HG02840 (cell line): Measurements from ENCODE around the gene AOC1.
"Not testable (repeated sequence)": the region's sequence is repeated elsewhere in the genome, so short reads cannot be mapped to it uniquely, and the experiment has no call there.

Experiments used
- ATAC-seq: cut with Tn5 transposase; IDR thresholded peaks from one replicate; pipeline ENCODE4 v1.9.1; 2021; ENCODE audit warnings: mild to moderate bottlenecking, moderate library complexity, moderate number of reproducible peaks; ENCODE audit not compliant: unreplicated experiment, low FRiP score

The AOC1 gene

GRCh38 chr7:150890853-150891584, 38.7 kb downstream of the AOC1 start:
- ATAC-seq: no peak

- no peak for ATAC-seq
Measured at GRCh38 chr7:150891740-150892139, 39.4 kb downstream of the AOC1 start.

- no peak for ATAC-seq
Measured at GRCh38 chr7:150895809-150896208, 43.5 kb downstream of the AOC1 start.

GRCh38 chr7:150896562-150897209, 44.4 kb downstream of the AOC1 start:
- no peak for ATAC-seq

- peak; percentile 72 for ATAC-seq
Measured at GRCh38 chr7:150897502-150898474, 45.5 kb downstream of the AOC1 start.

- no peak for ATAC-seq
Measured at GRCh38 chr7:150898475-150899011, 46.2 kb downstream of the AOC1 start.

GRCh38 chr7:150900675-150901074, 48.4 kb downstream of the AOC1 start:
- no peak for ATAC-seq

- ATAC-seq: no peak
Measured at GRCh38 chr7:150901160-150902035, 49.1 kb downstream of the AOC1 start.

- no peak for ATAC-seq
Measured at GRCh38 chr7:150902078-150903033, 50.0 kb downstream of the AOC1 start.

GRCh38 chr7:150903606-150904005, 51.3 kb downstream of the AOC1 start:
- no peak for ATAC-seq

- no peak for ATAC-seq
Measured at GRCh38 chr7:150904011-150904909, 51.9 kb downstream of the AOC1 start.

GRCh38 chr7:150908173-150908572, 55.9 kb downstream of the AOC1 start:
- no peak for ATAC-seq

- ATAC-seq: no peak
Measured at GRCh38 chr7:150909200-150909995, 57.1 kb downstream of the AOC1 start.

GRCh38 chr7:150910305-150910995, 58.1 kb downstream of the AOC1 start:
- ATAC-seq: not testable (repeated sequence)

GRCh38 chr7:150910996-150911422, 58.7 kb downstream of the AOC1 start:
- no peak for ATAC-seq
